GM12864 (cell line): ENCODE data around the gene PIK3R5.

Source experiments
- DNase-seq: peaks from one replicate; pipeline ENCODE4 v3.0.0-alpha.2; 2011; ENCODE audit warnings: low read depth
- H3K4me3 ChIP-seq: 2 replicates; pipeline ENCODE4 v1.5.1; 2011; ENCODE audit warnings: mild to moderate bottlenecking, low read depth, low read length, control low read depth
- CTCF ChIP-seq: IDR thresholded peaks from 2 replicates; pipeline ENCODE4 v1.5.1; 2011; ENCODE audit warnings: low read depth, mild to moderate bottlenecking, moderate library complexity, low read length, control low read depth, inconsistent platforms; ENCODE audit errors: missing control alignments

The PIK3R5 gene

GRCh38 chr17:8898636-8899035 lies 66.9 kb downstream of the PIK3R5 start:
- no peak for DNase-seq
- no peak for TF ChIP-seq CTCF
- H3K4me3 ChIP-seq = no peak overlapping the region

DNA sequence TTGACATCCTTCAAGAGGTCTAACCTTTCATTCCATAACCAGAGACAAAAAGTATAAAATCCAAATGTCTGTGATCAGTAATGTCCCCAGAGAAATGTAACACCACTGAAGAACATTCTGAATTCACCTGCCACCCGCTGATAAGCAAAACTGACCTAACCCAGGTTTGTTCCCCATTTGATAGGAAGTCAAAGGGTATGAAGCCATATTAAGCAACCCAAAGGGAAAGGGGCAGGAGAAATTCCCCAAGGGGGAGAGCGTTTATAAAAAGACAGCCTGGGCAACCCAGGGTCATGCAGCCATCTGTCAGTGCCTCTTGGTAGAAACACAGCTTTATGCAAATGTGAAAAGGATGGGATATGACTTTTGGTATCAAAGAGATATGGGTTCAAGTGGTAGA lies 67.4 kb downstream of the PIK3R5 start:
- no peak overlapping the region for H3K4me3 ChIP-seq
- TF ChIP-seq CTCF = no peak

GRCh38 chr17:8896641-8897635 lies 68.6 kb downstream of the PIK3R5 start:
- DNase-seq = no peak
- TF ChIP-seq CTCF = no peak
- no peak overlapping the region for H3K4me3 ChIP-seq

More for the DNA sequence above, 67.4 kb downstream of the PIK3R5 start:
- DNase-seq = no peak

GRCh38 chr17:8896087-8896486 lies 69.4 kb downstream of the PIK3R5 start:
- DNase-seq = no peak
- no peak overlapping the region for H3K4me3 ChIP-seq
- TF ChIP-seq CTCF = no peak

- TF ChIP-seq CTCF = peak; percentile 89
- H3K4me3 ChIP-seq = no peak overlapping the region
- DNase-seq = peak; percentile 72
Measured at GRCh38 chr17:8894673-8895578, 70.6 kb downstream of the PIK3R5 start.

- H3K4me3 ChIP-seq = no peak overlapping the region
- TF ChIP-seq CTCF = no peak
- DNase-seq = no peak
Measured at GRCh38 chr17:8894202-8894671, 71.3 kb downstream of the PIK3R5 start.
